Measurements from ENCODE around the gene MDM1.

Gene MDM1

DNA sequence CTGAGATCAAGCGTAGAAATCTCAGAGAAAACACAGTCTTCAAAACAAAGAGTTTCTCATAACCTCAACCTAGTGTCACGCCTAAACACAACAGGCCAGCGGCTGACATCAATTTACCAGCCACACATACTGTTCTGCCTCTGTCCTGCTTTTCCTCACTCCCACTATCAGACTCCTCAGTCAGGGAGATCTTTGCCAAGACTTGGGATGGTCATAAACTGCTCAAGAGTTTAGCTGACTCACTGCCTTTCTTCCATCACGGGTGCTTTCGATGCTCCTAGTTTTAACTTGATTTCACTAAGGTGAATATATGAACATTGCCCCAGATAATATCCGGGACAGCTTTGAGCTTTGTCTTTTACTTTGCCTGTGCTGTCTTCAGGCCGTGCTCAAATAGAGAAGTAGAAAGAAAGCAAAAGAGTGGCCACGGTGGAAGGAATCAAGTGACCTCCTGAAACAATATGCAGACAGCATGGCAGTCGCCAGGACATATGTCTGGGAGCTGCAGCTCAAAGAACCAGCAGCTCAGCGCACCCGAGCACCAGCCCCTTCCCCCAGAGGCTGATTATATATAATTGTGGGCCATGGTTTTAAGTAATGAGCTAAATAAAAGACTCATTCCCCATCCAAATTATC, 12.1 kb downstream of the MDM1 start:
- Histone ChIP-seq H2AFZ (no peak overlapping the region), H3K79me2 (no peaks in the 10 kb centered on the region), H3K4me3 (ENCODE audit: low read depth, low read length) (no peak overlapping the region), H3K27me3 (ENCODE audit: control insufficient read depth, insufficient read depth, low read length) (no peaks in the 10 kb centered on the region), H3K36me3 (ENCODE audit: control insufficient read depth, insufficient read depth, low read length) (no peaks in the 10 kb centered on the region), H3K27ac (no peak overlapping the region), H3K9ac (no peak overlapping the region), H3K4me1 (no peaks in the 10 kb centered on the region), H3K4me2 (ENCODE audit: low read length) (no peak overlapping the region), H3K9me3 (ENCODE audit: control insufficient read depth, low read length) (no peaks in the 10 kb centered on the region)
- TF ChIP-seq, protein P1, sequence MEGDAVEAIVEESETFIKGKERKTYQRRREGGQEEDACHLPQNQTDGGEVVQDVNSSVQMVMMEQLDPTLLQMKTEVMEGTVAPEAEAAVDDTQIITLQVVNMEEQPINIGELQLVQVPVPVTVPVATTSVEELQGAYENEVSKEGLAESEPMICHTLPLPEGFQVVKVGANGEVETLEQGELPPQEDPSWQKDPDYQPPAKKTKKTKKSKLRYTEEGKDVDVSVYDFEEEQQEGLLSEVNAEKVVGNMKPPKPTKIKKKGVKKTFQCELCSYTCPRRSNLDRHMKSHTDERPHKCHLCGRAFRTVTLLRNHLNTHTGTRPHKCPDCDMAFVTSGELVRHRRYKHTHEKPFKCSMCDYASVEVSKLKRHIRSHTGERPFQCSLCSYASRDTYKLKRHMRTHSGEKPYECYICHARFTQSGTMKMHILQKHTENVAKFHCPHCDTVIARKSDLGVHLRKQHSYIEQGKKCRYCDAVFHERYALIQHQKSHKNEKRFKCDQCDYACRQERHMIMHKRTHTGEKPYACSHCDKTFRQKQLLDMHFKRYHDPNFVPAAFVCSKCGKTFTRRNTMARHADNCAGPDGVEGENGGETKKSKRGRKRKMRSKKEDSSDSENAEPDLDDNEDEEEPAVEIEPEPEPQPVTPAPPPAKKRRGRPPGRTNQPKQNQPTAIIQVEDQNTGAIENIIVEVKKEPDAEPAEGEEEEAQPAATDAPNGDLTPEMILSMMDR (IDR thresholded peaks at IDR 0.05) = no peak

DNA sequence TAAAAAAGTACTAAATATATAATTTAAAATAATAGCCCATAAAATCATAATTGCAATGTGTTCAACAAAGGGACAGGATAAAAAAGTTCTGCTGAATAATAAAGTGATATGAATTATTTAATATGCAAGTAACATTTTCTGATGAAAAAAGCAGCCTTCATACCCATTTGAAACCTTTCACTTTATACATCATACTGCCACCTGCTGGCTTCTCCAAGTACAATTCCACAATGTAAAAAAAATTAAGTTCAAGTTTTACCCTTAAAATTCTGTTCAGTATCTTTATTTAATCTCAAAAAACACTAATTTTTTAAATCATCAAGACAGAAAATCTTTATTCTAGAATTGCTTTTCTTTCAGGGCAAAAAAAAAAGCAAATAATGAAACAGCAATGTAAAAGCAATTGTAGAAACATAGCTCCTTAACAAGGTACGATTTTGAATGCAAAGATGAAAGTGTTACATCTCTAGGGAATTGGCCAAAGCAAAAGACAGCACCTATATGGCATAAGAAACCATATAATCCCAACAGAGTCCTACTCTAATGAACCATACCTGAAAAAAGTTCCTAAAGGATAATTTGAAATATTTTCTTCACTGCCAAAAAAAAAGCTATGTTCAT, 15.0 kb downstream of the MDM1 start:
- H3K9me3 ChIP-seq (ENCODE audit: control insufficient read depth, low read length) = no peaks in the 10 kb centered on the region
- no peak overlapping the region for H3K27ac ChIP-seq

DNA sequence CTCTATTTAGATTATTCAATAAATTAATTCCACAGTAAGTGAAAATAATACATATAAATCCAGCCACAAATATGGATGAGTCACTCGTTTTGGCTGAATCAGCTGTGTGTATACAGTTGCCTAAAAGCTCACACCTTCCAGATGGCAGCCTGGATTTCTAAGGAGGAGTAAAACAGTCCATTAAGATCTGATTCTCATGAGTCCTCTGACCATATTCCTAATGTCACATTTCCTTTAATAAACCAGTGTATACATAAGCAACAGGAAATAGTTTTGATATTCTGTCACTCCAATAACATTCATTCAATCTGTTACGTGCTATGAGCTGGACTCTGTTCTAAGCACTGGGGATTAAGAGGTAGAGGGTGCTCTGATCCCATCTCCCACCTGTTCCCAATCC, 21.8 kb downstream of the MDM1 start:
- Histone ChIP-seq H3K36me3 (ENCODE audit: control insufficient read depth, insufficient read depth, low read length) (no peaks in the 10 kb centered on the region), H3K27me3 (ENCODE audit: control insufficient read depth, insufficient read depth, low read length) (no peaks in the 10 kb centered on the region), H3K9me3 (ENCODE audit: control insufficient read depth, low read length) (no peaks in the 10 kb centered on the region), H2AFZ (no peak overlapping the region), H3K79me2 (no peaks in the 10 kb centered on the region), H3K4me3 (ENCODE audit: low read depth, low read length) (no peak overlapping the region), H3K4me2 (ENCODE audit: low read length) (no peak overlapping the region), H3K9ac (no peak overlapping the region), H3K27ac (no peak overlapping the region), H3K4me1 (peaks cover 3% of the 10 kb centered on the region)
- TF ChIP-seq, protein P1 (IDR thresholded peaks at IDR 0.05) = no peak

More for the DNA sequence above, 15.0 kb downstream of the MDM1 start:
- Histone ChIP-seq H3K4me3 (ENCODE audit: low read depth, low read length) (no peak overlapping the region), H3K36me3 (ENCODE audit: control insufficient read depth, insufficient read depth, low read length) (no peaks in the 10 kb centered on the region), H3K79me2 (no peaks in the 10 kb centered on the region), H3K9ac (no peak overlapping the region), H3K4me2 (ENCODE audit: low read length) (no peak overlapping the region), H3K4me1 (no peaks in the 10 kb centered on the region), H2AFZ (no peak overlapping the region), H3K27me3 (ENCODE audit: control insufficient read depth, insufficient read depth, low read length) (no peaks in the 10 kb centered on the region)
- TF ChIP-seq, protein P1 (IDR thresholded peaks at IDR 0.05) = peak; percentile 67

DNA sequence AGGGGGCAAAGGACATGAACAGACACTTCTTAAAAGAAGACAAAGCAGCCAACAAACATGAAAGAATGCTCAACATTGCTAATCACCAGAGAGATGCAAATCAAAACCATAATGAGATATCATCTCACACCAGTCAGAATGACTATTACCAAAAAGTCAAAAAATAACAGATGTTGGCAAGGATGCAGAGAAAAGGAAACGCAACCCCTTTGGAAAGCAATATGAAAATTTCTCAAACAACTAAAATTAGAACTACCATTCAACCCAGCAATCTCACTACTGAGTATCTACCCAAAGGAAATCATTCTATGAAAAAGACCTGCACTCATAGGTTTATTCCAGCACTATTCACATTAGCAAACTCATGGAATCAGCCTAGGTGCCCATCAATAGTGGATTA, 25.6 kb downstream of the MDM1 start:
- Histone ChIP-seq H3K9me3 (ENCODE audit: control insufficient read depth, low read length) (no peaks in the 10 kb centered on the region), H3K27me3 (ENCODE audit: control insufficient read depth, insufficient read depth, low read length) (no peaks in the 10 kb centered on the region), H3K36me3 (ENCODE audit: control insufficient read depth, insufficient read depth, low read length) (no peaks in the 10 kb centered on the region), H3K9ac (no peak overlapping the region), H3K79me2 (no peaks in the 10 kb centered on the region), H3K4me1 (peaks cover 3% of the 10 kb centered on the region), H3K4me3 (ENCODE audit: low read depth, low read length) (no peak overlapping the region), H3K4me2 (ENCODE audit: low read length) (no peak overlapping the region), H2AFZ (no peak overlapping the region), H3K27ac (no peak overlapping the region)
- TF ChIP-seq, protein P1 (IDR thresholded peaks at IDR 0.05) = no peak

DNA sequence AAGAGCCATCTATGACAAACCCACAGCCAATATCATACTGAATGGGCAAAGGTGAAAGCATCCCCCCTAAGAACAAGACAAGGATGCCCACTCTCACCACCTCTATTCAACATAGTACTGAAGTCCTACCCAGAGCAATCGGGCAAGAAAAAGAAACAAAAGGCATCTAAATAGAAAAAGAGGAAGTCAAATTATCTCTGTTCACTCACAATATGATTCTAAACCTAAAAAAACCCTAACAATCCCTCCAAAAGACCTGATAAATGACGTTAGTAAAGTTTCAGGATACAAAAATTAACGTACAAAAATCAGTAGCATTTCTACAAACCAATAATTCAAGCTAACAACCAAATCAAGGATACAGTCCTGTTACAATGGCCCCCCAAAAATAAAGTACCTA, 26.9 kb downstream of the MDM1 start:
- Histone ChIP-seq H3K36me3 (ENCODE audit: control insufficient read depth, insufficient read depth, low read length) (no peaks in the 10 kb centered on the region), H3K79me2 (no peaks in the 10 kb centered on the region), H2AFZ (no peak overlapping the region), H3K27me3 (ENCODE audit: control insufficient read depth, insufficient read depth, low read length) (no peaks in the 10 kb centered on the region), H3K27ac (no peak overlapping the region), H3K4me3 (ENCODE audit: low read depth, low read length) (no peak overlapping the region), H3K9ac (no peak overlapping the region), H3K4me1 (peaks cover 3% of the 10 kb centered on the region), H3K9me3 (ENCODE audit: control insufficient read depth, low read length) (no peaks in the 10 kb centered on the region), H3K4me2 (ENCODE audit: low read length) (no peak overlapping the region)
- TF ChIP-seq, protein P1 (IDR thresholded peaks at IDR 0.05) = no peak
